WERI-Rb-1 (cell line): Measurements from ENCODE around the gene GPAT3.
"Not testable (repeated sequence)": the region's sequence is repeated elsewhere in the genome, so short reads cannot be mapped to it uniquely, and the experiment has no call there.

Experiments
- DNase-seq: peaks from one replicate; pipeline ENCODE4 v3.0.0-alpha.2; 2020
- H3K27ac ChIP-seq: fragments of 250-450 bp; sonication (Bioruptor Pico); 2 replicates; pipeline ENCODE4 v1.5.1; 2020; ENCODE audit warnings: mild to moderate bottlenecking, moderate library complexity
- H3K27me3 ChIP-seq: fragments of 250-450 bp; sonication (Bioruptor Pico); 2 replicates; pipeline ENCODE4 v1.5.1; 2021; ENCODE audit warnings: mild to moderate bottlenecking, low read depth, moderate library complexity; ENCODE audit not compliant: insufficient read depth, severe bottlenecking
- H3K36me3 ChIP-seq: fragments of 250-450 bp; sonication (Bioruptor Pico); 2 replicates; pipeline ENCODE4 v1.5.1; 2020; ENCODE audit warnings: mild to moderate bottlenecking, moderate library complexity
- H3K4me3 ChIP-seq: 2 replicates; pipeline ENCODE4 v1.5.1; 2011; ENCODE audit warnings: low read depth, mild to moderate bottlenecking, control low read depth, low read length
- H3K9me3 ChIP-seq: fragments of 250-450 bp; sonication (Bioruptor Pico); 2 replicates; pipeline ENCODE4 v1.5.1; 2021; ENCODE audit warnings: mild to moderate bottlenecking, moderate library complexity; ENCODE audit not compliant: severe bottlenecking
- TF ChIP-seq, protein P1 (sequence below): IDR thresholded peaks from 2 replicates; pipeline ENCODE4 v1.5.1; 2011; ENCODE audit warnings: low read depth, mild to moderate bottlenecking, control low read depth, inconsistent platforms, low read length

GPAT3 gene

DNA sequence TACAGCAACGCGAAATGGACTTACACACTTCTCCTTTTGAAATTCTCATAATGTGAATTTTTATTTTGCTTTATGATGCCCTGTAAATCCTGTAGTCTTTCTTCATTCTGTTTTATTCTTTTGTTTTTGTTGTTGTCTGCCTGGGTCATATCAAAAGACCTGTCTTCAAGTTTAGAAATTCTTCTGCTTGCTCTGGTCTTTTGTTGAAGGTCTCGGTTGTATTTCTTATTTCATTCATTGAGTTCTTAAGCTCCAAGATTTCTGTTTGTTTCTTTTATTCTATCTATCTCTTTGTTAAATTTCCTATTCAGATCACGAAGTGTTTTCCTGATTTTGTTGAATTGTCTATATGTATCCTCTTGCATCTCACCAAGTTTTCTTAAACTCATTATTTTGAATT lies 78.1 kb downstream of the GPAT3 start:
- peaks cover 9% of the 10 kb centered on the region for H3K9me3 ChIP-seq

DNA sequence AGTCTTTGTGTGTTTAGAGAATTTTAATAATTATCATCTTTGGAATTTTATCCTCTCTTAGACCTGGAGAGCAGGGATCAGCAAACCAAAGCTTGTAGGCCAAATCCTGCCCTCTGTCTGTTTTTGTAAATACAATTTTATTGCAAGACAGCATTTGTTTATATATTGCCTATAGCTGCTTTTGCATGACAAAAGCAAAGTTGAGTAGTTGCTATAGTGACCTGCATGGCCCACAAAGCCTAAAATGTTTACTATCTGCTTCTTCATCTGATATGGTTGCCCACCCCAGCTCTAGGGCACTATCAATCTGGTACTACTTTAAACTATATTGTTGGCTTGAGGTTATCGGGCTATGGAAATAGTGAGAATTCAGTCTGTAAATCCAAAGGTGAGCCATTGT lies 80.3 kb downstream of the GPAT3 start:
- DNase-seq: no peak
- no peaks in the 10 kb centered on the region for H3K36me3 ChIP-seq
- TF ChIP-seq, protein P1, sequence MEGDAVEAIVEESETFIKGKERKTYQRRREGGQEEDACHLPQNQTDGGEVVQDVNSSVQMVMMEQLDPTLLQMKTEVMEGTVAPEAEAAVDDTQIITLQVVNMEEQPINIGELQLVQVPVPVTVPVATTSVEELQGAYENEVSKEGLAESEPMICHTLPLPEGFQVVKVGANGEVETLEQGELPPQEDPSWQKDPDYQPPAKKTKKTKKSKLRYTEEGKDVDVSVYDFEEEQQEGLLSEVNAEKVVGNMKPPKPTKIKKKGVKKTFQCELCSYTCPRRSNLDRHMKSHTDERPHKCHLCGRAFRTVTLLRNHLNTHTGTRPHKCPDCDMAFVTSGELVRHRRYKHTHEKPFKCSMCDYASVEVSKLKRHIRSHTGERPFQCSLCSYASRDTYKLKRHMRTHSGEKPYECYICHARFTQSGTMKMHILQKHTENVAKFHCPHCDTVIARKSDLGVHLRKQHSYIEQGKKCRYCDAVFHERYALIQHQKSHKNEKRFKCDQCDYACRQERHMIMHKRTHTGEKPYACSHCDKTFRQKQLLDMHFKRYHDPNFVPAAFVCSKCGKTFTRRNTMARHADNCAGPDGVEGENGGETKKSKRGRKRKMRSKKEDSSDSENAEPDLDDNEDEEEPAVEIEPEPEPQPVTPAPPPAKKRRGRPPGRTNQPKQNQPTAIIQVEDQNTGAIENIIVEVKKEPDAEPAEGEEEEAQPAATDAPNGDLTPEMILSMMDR: no peak
- no peaks in the 10 kb centered on the region for H3K27me3 ChIP-seq
- H3K4me3 ChIP-seq: no peak overlapping the region
- no peak overlapping the region for H3K27ac ChIP-seq
- peaks cover 9% of the 10 kb centered on the region for H3K9me3 ChIP-seq

More for the DNA sequence above, 78.1 kb downstream of the GPAT3 start:
- H3K4me3 ChIP-seq: no peak overlapping the region
- TF ChIP-seq, protein P1: no peak
- no peak for DNase-seq
- H3K27me3 ChIP-seq: no peaks in the 10 kb centered on the region
- H3K36me3 ChIP-seq: no peaks in the 10 kb centered on the region
- no peak overlapping the region for H3K27ac ChIP-seq

DNA sequence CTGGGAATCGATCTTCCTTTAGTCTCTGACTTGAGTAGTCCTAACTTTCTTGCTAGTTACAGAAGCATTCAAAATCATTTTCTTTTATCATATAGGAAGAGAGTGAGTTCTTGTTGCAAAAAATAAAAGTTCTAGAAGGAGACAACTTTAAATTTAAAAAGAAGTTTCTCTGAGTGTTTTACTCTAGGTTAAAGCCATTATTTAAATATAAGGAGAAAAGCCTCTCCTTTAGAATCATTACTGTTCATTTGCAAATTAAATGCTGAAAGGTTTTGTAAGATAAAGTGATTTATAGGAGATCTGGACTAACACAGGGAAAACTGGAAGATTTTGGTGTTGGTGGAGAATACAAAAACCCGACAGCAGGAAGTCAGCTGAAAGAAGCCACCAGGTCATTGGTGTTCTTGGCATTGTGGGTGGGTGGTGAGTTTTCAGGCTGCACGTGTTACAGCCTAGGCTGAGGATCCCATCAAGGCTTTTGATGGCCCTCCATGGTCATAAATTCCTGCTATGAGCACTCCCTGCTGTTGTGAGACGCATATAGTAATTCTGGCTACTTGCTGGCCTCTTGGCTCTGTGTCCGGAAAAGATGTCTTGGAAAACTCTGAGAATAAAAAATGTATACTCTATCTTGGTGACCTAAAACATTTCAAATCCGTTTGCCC lies 81.6 kb downstream of the GPAT3 start:
- no peaks in the 10 kb centered on the region for H3K27me3 ChIP-seq
- TF ChIP-seq, protein P1: no peak
- H3K27ac ChIP-seq: no peak overlapping the region
- no peak overlapping the region for H3K4me3 ChIP-seq
- no peak for DNase-seq
- peaks cover 15% of the 10 kb centered on the region for H3K9me3 ChIP-seq
- H3K36me3 ChIP-seq: no peaks in the 10 kb centered on the region

DNA sequence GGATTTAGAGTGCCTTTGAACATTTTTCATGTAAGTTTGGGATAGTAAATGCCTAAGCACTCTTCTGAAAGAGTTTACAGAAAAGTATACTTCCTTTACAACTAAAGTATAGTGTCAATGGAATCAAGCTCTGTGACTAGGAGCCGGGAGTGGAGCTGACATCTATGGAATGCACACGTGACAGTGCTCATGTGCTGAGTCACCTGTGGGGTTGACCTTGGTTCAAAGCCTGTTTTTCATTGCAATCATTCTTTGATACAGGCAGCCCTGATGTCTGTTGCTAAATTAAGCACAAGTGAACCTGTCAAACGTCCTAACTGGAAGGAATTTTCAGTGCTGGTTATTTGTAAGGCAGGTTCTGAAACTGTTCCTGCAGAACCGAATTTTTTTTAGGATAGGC lies 82.5 kb downstream of the GPAT3 start:
- H3K9me3 ChIP-seq: peaks cover 17% of the 10 kb centered on the region
- no peak overlapping the region for H3K27ac ChIP-seq
- no peak overlapping the region for H3K4me3 ChIP-seq
- H3K27me3 ChIP-seq: no peaks in the 10 kb centered on the region
- TF ChIP-seq, protein P1: no peak
- H3K36me3 ChIP-seq: no peaks in the 10 kb centered on the region
- DNase-seq: no peak

DNA sequence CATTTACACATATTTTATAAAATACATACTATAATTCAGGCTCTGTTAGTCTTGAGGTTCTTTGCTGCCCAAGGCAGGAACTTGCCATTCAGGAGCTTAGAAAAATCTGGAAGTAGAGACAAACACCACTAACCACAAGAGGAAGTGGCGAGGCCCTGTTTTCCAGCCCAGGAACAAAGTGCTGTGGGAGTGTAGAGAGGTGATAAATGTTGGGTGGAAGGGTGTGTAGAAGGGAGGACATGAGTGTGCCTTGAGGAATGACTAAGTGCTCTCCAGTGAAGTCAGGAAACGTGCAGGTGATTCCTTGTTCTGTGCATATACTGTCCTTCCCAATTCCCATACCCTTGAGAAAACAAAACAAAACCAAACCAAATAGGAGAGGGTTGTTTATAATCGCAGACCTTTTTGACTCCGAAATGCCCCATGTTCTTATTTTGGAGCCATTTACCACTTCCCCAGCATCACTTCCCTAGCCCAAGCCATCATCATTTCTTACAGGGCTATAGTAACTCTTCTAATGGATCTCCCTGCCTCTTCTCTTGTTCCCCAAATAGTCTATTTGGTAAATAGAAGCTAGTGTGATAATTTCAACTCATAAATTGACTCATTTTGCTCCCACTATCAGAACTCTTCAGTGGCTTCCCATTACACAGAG lies 83.2 kb downstream of the GPAT3 start:
- Histone ChIP-seq H3K9me3 (peaks cover 12% of the 10 kb centered on the region), H3K27me3 (no peaks in the 10 kb centered on the region), H3K27ac (no peak overlapping the region), H3K4me3 (no peak overlapping the region), H3K36me3 (no peaks in the 10 kb centered on the region)
- DNase-seq: no peak
- TF ChIP-seq, protein P1: no peak

DNA sequence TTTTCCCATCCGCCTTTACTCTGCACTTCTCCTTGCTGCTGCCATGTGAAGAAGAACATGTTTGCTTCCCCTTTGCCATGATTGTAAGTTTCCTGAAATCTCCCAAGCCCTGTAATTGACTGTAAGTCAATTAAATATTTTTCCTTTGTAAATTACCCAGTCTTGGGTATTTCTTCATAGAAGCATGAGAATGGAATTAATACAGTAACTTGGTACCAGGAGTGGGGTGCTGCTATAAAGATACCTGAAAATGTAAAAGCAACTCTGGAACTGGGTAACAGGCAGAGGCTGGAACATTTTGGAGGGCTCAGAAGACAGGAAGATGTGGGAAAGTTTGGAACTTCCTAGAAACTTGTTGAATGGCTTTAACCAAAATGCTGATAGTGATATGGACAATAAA lies 86.2 kb downstream of the GPAT3 start:
- not testable (repeated sequence) for H3K9me3 ChIP-seq, H3K27ac ChIP-seq, H3K4me3 ChIP-seq, DNase-seq, H3K27me3 ChIP-seq, H3K36me3 ChIP-seq
